Vagina (tissue), 2 donors: ENCODE results near the gene UBE4A.

Experiments used
- POLR2A ChIP-seq, 2 donors: fragments of 450-650 bp; IDR thresholded peaks; one replicate each; pipeline ENCODE4 v1.6.1; 2017; ENCODE audit warnings: antibody characterized with exemption in 2 of 2, mild to moderate bottlenecking in 2 of 2, moderate library complexity in 2 of 2
- POLR2AphosphoS5 ChIP-seq, 2 donors: sonication (generic); formaldehyde crosslinking; IDR thresholded peaks; one replicate each; pipeline ENCODE4 v1.9.0; 2017; ENCODE audit warnings: antibody characterized with exemption in 2 of 2, mild to moderate bottlenecking in 2 of 2, low read depth in 1 of 2; ENCODE audit not compliant: insufficient read depth in 1 of 2
- TF ChIP-seq, protein P1 (sequence below), 3 experiments: fragments of 450-650 bp in 2 of 3; fragments of 200-600 bp in 1 of 3; sonication (generic) in 1 of 3; IDR thresholded peaks; one replicate each; pipeline ENCODE4 v1.5.1; 2017 to 2019; ENCODE audit warnings: antibody characterized with exemption in 3 of 3, mild to moderate bottlenecking in 2 of 3, moderate library complexity in 2 of 3

GRCh38 chr11:118418766-118419165 is 59.4 kb downstream of the UBE4A start:
- TF ChIP-seq POLR2AphosphoS5 (IDR thresholded peaks at IDR 0.05; ENCODE audit: insufficient read depth in 1 of 2, low read depth in 1 of 2) (no peak), POLR2A (IDR thresholded peaks at IDR 0.05) (no peak)
- TF ChIP-seq, protein P1, sequence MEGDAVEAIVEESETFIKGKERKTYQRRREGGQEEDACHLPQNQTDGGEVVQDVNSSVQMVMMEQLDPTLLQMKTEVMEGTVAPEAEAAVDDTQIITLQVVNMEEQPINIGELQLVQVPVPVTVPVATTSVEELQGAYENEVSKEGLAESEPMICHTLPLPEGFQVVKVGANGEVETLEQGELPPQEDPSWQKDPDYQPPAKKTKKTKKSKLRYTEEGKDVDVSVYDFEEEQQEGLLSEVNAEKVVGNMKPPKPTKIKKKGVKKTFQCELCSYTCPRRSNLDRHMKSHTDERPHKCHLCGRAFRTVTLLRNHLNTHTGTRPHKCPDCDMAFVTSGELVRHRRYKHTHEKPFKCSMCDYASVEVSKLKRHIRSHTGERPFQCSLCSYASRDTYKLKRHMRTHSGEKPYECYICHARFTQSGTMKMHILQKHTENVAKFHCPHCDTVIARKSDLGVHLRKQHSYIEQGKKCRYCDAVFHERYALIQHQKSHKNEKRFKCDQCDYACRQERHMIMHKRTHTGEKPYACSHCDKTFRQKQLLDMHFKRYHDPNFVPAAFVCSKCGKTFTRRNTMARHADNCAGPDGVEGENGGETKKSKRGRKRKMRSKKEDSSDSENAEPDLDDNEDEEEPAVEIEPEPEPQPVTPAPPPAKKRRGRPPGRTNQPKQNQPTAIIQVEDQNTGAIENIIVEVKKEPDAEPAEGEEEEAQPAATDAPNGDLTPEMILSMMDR (IDR thresholded peaks at IDR 0.05) = no peak
